GM19372 (cell line): ENCODE results near the gene DTNBP1.

Experiments used
- ATAC-seq: cut with Tn5 transposase; IDR thresholded peaks from one replicate; pipeline ENCODE4 v1.9.1; 2021; ENCODE audit warnings: mild to moderate bottlenecking, low read depth, moderate library complexity; ENCODE audit not compliant: unreplicated experiment

Gene DTNBP1

DNA sequence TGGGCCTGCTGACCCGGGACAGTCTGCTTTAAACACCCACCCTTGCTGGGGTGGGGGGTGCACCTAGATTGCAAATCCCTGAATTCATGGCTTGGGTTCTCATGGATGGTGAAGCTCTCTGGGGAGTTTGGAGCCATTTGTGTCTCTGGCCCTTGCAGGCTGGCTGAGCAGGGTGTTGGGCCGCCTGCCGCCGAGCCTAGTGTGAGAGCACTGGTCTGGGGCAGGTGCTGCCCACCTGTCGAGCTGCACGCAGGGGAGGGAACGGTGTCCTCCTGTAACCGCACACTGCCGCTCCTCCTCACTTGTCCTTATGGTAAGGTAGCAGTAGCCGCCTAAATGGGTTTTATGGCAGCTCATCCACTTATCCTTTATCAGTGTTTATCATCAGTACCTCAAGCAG lies 143.9 kb downstream of the DTNBP1 start:
- ATAC-seq = no peak

GRCh38 chr6:15518057-15518456 lies 144.8 kb downstream of the DTNBP1 start:
- ATAC-seq = no peak

- no peak for ATAC-seq
Measured at GRCh38 chr6:15517600-15517999, 145.2 kb downstream of the DTNBP1 start.

GRCh38 chr6:15516923-15517560 lies 145.8 kb downstream of the DTNBP1 start:
- no peak for ATAC-seq

DNA sequence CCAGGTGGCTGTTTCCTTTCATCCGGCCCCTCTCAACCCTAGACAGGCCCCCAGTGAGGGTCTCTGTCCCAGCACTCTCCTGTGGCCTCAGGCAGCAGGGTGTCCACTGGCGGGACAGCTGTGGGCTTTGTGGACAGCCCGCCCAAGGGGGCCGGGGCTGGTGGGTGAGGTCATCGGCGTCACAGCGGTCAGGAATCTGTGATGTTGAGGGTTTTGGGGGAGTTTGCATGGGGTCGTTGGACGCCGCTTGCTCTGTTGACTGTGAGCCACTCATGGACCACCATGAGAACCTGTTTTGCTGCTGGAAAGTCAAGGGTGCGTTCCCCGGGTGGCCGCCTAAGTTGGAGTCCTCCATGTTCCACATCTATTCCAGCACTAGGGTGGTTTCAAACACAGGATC lies 146.4 kb downstream of the DTNBP1 start:
- ATAC-seq = no peak

DNA sequence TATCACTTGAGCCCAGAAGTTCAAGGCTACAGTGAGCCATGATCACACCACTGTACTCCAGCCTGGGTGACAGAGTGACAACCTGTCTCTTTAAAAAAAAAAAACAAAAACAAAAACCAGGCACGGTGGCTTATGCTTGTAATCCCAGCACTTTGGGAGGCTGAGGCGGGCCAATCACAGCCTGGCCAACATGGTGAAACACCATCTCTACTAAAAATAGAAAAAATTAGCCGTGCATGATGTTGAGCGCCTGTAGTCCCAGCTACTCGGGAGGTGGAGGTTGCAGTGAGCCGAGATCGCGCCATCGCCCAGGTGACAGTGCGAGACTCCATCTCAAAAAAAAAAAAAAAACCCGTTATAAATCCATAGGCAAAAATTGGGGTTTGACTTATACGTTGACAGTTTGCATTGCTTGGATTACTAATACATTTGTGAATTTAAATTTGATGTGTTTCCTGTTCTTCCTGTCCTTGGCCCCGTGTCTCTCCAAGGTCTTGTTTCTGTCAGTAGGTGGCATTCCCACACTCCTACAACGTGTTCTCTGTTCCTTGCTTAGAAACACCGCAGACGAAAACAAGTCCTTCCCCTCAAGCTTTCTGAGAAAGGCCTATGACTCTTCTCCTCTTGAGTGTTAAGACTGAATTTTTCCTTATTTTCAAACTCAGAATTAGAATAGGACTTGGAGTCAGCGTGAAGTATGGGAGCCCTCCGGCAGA lies 147.0 kb downstream of the DTNBP1 start:
- ATAC-seq = no peak

DNA sequence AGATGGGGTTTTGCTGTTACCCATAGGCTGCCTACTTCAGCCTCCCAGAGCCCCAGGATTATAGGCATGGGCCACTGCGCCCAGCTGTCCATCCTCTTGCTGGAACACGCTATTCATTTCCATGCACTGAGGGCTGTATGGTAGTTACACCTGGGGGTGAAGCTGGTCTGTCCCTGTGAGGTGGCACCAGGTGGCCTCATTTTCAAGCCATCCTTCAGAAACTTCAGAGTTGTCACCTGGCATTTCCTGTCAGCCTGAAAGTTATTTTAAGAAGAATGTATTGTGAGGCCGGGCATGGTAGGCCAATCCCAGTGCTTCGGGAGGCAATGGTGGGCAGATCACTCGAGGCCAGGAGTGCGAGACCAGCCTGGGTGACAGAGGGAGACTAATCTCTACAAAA lies 147.6 kb downstream of the DTNBP1 start:
- ATAC-seq = no peak

- no peak for ATAC-seq
Measured at GRCh38 chr6:15513801-15514711, 148.8 kb downstream of the DTNBP1 start.

- ATAC-seq = no peak
Measured at GRCh38 chr6:15513131-15513771, 149.6 kb downstream of the DTNBP1 start.

DNA sequence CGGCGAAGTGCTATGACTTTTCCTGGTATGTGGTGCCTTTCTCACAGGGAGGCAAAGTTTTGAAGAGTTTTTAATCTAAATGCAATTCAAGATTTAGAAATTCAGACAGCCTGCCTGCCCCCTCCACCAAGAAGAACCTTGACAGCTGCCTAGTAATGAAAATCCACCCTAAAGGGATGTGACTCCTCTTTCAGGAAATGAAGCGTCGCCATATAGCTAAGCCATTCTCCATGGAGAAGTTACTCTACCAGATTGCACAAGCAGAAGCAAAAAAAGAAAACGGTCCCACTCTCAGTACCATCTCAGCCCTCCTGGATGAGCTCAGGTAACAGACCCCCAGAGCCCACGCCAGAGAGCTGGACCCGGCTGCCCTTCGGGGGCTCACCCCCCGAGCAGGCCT lies 150.1 kb downstream of the DTNBP1 start:
- no peak for ATAC-seq

DNA sequence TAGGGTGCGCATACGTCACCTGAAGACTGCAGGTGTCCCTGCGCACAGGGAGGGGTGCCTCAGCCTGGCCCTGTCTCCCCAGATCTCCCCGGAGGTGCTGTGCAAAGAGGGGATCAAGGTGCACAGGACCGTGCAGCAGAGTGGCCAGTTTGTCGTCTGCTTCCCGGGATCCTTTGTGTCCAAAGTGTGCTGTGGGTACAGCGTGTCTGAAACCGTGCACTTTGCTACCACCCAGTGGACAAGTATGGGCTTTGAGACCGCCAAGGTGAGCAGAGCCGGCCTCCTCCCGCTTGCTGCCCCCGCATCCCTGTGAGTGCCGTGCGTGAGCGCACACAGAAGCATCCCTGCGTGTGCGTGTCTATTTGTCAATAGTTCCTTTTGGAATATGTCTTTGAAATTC lies 150.7 kb downstream of the DTNBP1 start:
- no peak for ATAC-seq

- no peak for ATAC-seq
Measured at GRCh38 chr6:15511248-15512125, 151.3 kb downstream of the DTNBP1 start.

DNA sequence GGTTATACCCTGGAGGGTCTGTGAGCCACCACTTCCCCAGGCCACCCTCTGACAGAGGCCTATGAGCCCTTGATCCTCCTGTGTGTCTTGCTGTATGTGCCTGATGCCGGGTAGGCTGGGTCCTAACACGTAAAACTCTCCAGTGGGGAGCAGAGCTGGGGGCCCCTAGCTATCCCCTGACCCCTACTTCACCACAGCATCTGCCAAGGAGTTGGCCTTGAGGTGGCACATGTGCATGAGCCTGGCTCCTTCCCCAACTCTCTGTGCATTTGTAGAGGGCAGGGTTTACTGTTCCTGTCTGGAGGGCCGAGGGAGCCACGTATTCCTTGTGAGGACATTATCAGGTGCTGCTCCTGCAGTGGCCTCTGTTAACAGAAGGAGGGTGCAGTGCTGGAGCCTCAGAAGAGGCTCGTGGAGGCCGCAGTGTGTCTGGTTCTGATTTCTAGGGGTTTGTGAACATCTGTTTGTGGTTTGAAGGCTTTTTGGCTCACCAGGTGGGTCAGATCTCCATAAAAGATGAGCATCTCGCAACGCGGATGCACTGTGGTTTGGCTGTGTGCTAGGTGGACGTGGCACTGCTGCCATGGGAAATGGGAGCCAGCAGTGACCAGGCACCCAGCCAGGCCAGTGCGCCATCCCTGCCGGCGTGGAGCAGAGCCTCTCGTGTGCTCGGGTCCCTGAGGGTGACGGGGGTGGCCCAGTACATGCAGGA lies 152.1 kb downstream of the DTNBP1 start:
- ATAC-seq = no peak

- ATAC-seq = no peak
Measured at GRCh38 chr6:15510121-15510520, 152.7 kb downstream of the DTNBP1 start.

DNA sequence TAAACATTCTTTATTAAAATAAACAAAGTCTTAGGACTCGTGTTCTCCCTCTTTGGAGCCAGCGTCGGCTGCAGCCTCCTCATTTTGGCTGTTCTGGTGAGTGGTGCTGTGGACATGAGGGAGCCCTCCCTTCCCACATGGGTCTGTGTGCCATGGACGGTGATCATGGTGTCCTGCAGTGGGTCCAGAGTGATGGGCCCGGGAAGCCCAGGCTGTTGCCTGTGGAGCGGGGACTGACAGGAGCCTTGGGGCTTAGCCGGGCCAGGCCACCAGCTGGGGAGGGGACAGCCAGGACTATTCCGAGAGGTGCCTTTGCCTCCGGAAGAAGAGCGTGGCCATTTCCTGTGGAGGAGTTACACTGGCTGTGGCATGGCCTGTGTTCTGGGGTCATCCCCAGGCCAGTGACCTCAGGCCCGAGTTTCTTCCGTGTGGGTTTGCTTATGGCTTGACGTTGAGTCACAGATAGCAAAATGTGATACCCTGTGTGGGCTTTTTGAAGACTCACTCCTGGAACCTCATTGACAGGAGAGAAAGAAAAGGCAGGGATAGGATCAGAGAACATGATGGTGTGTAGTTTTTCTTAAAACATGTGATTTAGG lies 153.4 kb downstream of the DTNBP1 start:
- no peak for ATAC-seq

DNA sequence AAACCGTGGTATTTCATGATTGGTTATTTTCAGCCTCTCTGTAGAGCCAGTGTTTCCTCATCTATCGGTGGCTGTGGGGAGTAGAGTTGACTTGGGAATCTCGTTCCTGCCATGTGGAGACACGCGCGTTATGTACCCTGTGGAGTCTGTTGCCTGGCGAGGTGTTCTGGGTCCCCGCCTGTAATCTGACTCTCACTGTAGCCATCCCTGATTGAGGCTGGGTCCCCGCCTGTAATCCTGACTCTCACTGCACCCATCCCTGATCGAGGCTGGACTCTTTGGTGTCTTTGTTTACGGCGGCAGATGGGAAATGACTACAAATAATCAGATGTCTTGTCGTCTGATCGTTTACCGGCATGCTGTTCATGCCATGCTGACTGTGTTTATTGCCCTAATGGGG lies 153.9 kb downstream of the DTNBP1 start:
- ATAC-seq = no peak

GRCh38 chr6:15508441-15508871 lies 154.4 kb downstream of the DTNBP1 start:
- no peak for ATAC-seq

GRCh38 chr6:15507746-15508145 lies 155.1 kb downstream of the DTNBP1 start:
- no peak for ATAC-seq

DNA sequence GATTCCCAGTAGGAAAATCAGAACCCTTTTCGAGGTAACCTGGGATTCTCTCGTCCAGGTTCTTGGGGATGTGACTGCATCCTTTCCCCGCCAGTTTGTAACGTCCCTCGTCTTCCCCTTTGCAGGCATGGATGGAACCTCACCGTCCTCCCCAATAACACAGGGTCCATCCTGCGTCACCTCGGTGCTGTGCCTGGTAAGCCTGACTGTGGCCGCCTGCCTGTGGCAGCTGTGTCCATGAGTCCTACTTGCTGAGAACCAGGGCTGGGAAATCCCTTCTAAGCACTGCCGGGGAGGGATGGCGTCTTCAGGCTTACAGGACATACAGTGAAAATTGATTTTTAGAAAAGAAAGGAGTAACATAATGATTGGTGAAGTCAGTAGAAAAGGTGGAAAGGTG lies 155.6 kb downstream of the DTNBP1 start:
- no peak for ATAC-seq
